K562 (cell line): ENCODE results near the gene MLLT1. TPM values are rescaled to one million over a fixed set of nuclear protein-coding genes. Genes with fewer than 3 reads are reported as not detected.

ENCODE experiments used
- ATAC-seq: fragments of 200-7000 bp; cut with Tn5 transposase; 3 replicates; pipeline ENCODE4 v1.9.1; 2020; ENCODE audit warnings: moderate library complexity
- BruUV-seq: library from RNA; stranded (reverse); fragments of 400-500 nt; replicated peaks from 2 replicates; lab custom pipeline; 2021; lab: Mats Ljungman, UMichigan
- CTCF ChIA-PET: fragments of 300-600 bp; formaldehyde crosslinking; extraction: SDS; loops from one replicate; lab custom pipeline; 2021; ENCODE audit warnings: low intra/inter-chr PET ratio; lab: Yijun Ruan, JAX
- POLR2A ChIA-PET: fragments of 300-600, 350-650 bp; sonication (Branson Sonifier 250); formaldehyde crosslinking; extraction: SDS; loops from one replicate; lab custom pipeline; 2021; ENCODE audit warnings: antibody characterized with exemption, inconsistent platforms; lab: Yijun Ruan, JAX
- DNase-seq, 4 experiments: peaks; one replicate each; pipeline versions ENCODE4 v3.0.0 to v3.0.0-alpha.2; 2011 to 2018; ENCODE audit warnings: low spot score in 3 of 4, mixed read lengths in 3 of 4; ENCODE audit errors: extremely low read depth in 1 of 4
- FAIRE-seq: peaks from 2 replicates; lab custom pipeline; 2011; peaks lifted over from hg19 to GRCh38; lab: Jason Lieb, UNC
- H2AFZ ChIP-seq: 2 replicates; pipeline ENCODE4 v1.6.0; 2011; ENCODE audit warnings: low read depth, low read length, control low read depth, inconsistent platforms
- H3K27ac ChIP-seq: fragments of 200-600 bp; 3 replicates; pipeline ENCODE4 v1.8.0; 2011; ENCODE audit warnings: low read depth, mild to moderate bottlenecking, control low read depth, inconsistent platforms, low read length, moderate library complexity, mixed read lengths; ENCODE audit errors: extremely low read depth
- H3K27me3 ChIP-seq, 2 experiments: fragments of 300-600 bp in 1 of 2; 2 replicates in 1 of 2; 3 replicates in 1 of 2; pipeline versions ENCODE4 v1.6.0 to v1.8.0; 2011; ENCODE audit warnings: inconsistent platforms in 2 of 2, low read length in 2 of 2, mild to moderate bottlenecking in 1 of 2, mixed read lengths in 1 of 2, moderate library complexity in 1 of 2; ENCODE audit not compliant: control insufficient read depth in 2 of 2, insufficient read depth in 2 of 2
- H3K36me3 ChIP-seq: fragments of 300-600 bp; 3 replicates; pipeline ENCODE4 v1.8.0; 2011; ENCODE audit warnings: mild to moderate bottlenecking, low read length, inconsistent platforms; ENCODE audit not compliant: control insufficient read depth, insufficient read depth
- H3K4me1 ChIP-seq, 2 experiments: fragments of 200-600 bp in 1 of 2; replicated peaks in 1 of 2; 2 replicates in 1 of 2; 3 replicates in 1 of 2; pipeline versions ENCODE4 v1.5.1 to v1.8.0; 2011; ENCODE audit warnings: inconsistent platforms in 2 of 2, low read length in 2 of 2, mild to moderate bottlenecking in 1 of 2, mixed read lengths in 1 of 2, moderate library complexity in 1 of 2; ENCODE audit not compliant: control insufficient read depth in 2 of 2, insufficient read depth in 2 of 2
- H3K4me2 ChIP-seq: 2 replicates; pipeline ENCODE4 v1.6.1; 2011; ENCODE audit warnings: low read length, control low read depth, inconsistent platforms, mixed read lengths; ENCODE audit not compliant: insufficient read depth
- H3K4me3 ChIP-seq: fragments of 200-600 bp; sonication (generic), shearing (Covaris generic); 2 replicates; pipeline ENCODE4 v1.5.1; 2016; ENCODE audit warnings: control low read depth, inconsistent platforms
- H3K79me2 ChIP-seq: fragments of 200-600 bp; 3 replicates; pipeline ENCODE4 v1.8.0; 2011; ENCODE audit warnings: low read length, inconsistent platforms; ENCODE audit not compliant: control insufficient read depth, insufficient read depth
- H3K9ac ChIP-seq, 2 experiments: 2 replicates each; pipeline versions ENCODE4 v1.6.0 to v1.6.1; 2011; ENCODE audit warnings: low read depth in 2 of 2, low read length in 2 of 2, control low read depth in 1 of 2, inconsistent platforms in 1 of 2, mild to moderate bottlenecking in 1 of 2, mixed read lengths in 1 of 2; ENCODE audit not compliant: insufficient read depth in 1 of 2
- H3K9me1 ChIP-seq: one replicate; pipeline ENCODE4 v1.6.0; 2011; ENCODE audit warnings: inconsistent platforms, mild to moderate bottlenecking, low read length, moderate library complexity; ENCODE audit not compliant: control insufficient read depth, insufficient read depth
- H3K9me3 ChIP-seq: replicated peaks from 2 replicates; pipeline ENCODE4 v1.5.1; 2011; ENCODE audit warnings: low read depth, low read length, inconsistent platforms; ENCODE audit not compliant: control insufficient read depth, insufficient read depth
- H4K20me1 ChIP-seq: replicated peaks from 2 replicates; pipeline ENCODE4 v1.6.1; 2011; ENCODE audit warnings: low read length, inconsistent platforms, mixed read lengths; ENCODE audit not compliant: control insufficient read depth, insufficient read depth
- AFF4 ChIP-seq: sonication (generic); formaldehyde crosslinking; IDR thresholded peaks from 2 replicates; pipeline ENCODE4 v1.8.0; 2023; ENCODE audit warnings: mild to moderate bottlenecking, missing genetic modification reagents
- GATA2 ChIP-seq: sonication (generic); formaldehyde crosslinking; IDR thresholded peaks from 2 replicates; pipeline ENCODE4 v1.4.0; 2020; ENCODE audit warnings: mild to moderate bottlenecking, missing genetic modification reagents
- KDM2B ChIP-seq: fragments of 250-450 bp; sonication (Bioruptor Pico); IDR thresholded peaks from 2 replicates; pipeline ENCODE4 v1.8.0; 2021; ENCODE audit warnings: mild to moderate bottlenecking, moderate library complexity
- PHF20 ChIP-seq: fragments of 450-650 bp; IDR thresholded peaks from 2 replicates; pipeline ENCODE4 v1.6.1; 2018; ENCODE audit not compliant: partially characterized antibody
- TRIM24 ChIP-seq, 2 experiments: fragments of 450-650 bp; IDR thresholded peaks; 2 replicates each; pipeline ENCODE4 v1.6.1; 2016
- ZBTB34 ChIP-seq: fragments of 250-450 bp; sonication (Bioruptor Pico); IDR thresholded peaks from 2 replicates; pipeline ENCODE4 v1.8.0; 2021; ENCODE audit warnings: mild to moderate bottlenecking, moderate library complexity
- ZNF232 ChIP-seq: sonication (generic); formaldehyde crosslinking; IDR thresholded peaks from 2 replicates; pipeline ENCODE4 v1.8.0; 2022; ENCODE audit warnings: mild to moderate bottlenecking, missing genetic modification reagents
- ZNF280A ChIP-seq: fragments of 450-650 bp; IDR thresholded peaks from 2 replicates; pipeline ENCODE4 v1.6.1; 2018; ENCODE audit warnings: mild to moderate bottlenecking, low read depth; ENCODE audit not compliant: partially characterized antibody
- ZNF668 ChIP-seq: fragments of 250-450 bp; sonication (Bioruptor Pico); IDR thresholded peaks from 2 replicates; pipeline ENCODE4 v1.8.0; 2022; ENCODE audit warnings: mild to moderate bottlenecking, inconsistent platforms
- WGBS: fragments of 100-300 bp; shearing (Covaris generic); methylation state at CpG from one replicate; pipeline ENCODE4 v1.1.6; 2016; ENCODE audit warnings: low coverage, mixed read lengths; ENCODE audit not compliant: insufficient coverage; ENCODE audit errors: missing lambda C conversion rate; 5-methylcytosine and 5-hydroxymethylcytosine counted together
- in situ Hi-C: fragments of 300-500 bp; cut with MboI; formaldehyde crosslinking; loops from 4 replicates; pipeline ENCODE4 v1.15.0; 2018; ENCODE audit warnings: inconsistent platforms, mixed read lengths
- intact Hi-C: fragments of 100-400 bp; cut with micrococcal nuclease; formaldehyde crosslinking; loops from 2 replicates; pipeline ENCODE4 v1.14.2; 2022
- polyA plus RNA-seq, 8 experiments: library from polyadenylated mRNA; depleted of rRNA in 4 of 8; stranded (reverse) in 5 of 8; unstranded in 3 of 8; fragments of >200 nt; fragmentation: Nextera tagmentation in 2 of 8; fragmentation: Illumina TruSeq in 1 of 8; extraction: Ambion mirVana in 2 of 8; extraction: Trizol in 1 of 8; gene quantifications; 2 replicates each; pipeline versions ENCODE4 v1.2.1 to v1.2.3, GENCODE V29; 2011 to 2014; ENCODE audit warnings: inconsistent platforms in 1 of 8, missing spikeins in 1 of 8
- total RNA-seq, 7 experiments: library from RNA; depleted of rRNA in 6 of 7; stranded (reverse); fragments of >200 nt in 6 of 7; fragmentation: Illumina TruSeq in 2 of 7; extraction: Trizol in 2 of 7; gene quantifications; 2 replicates each; pipeline versions ENCODE4 v1.2.1 to v1.2.3, GENCODE V29; 2011 to 2021; ENCODE audit warnings: low replicate concordance in 1 of 7

MLLT1 gene
- total and polyA plus RNA-seq, 9 of the 15 experiments (the other 6 are each of a cell fraction or from before 2014, with no cell fraction given) = 0.23 to 63.5 (median 15.4) TPM

- H3K27me3 ChIP-seq = peaks cover 24 to 48% of the 10 kb centered on the region in 2 experiments
- ChIA-PET CTCF (no interaction called here), POLR2A (no interaction called here)
- H4K20me1 ChIP-seq = no peaks in the 10 kb centered on the region
- no peaks in the 10 kb centered on the region for H3K4me1 ChIP-seq
- DNase-seq = no peak
- no peak overlapping the region for H3K9ac ChIP-seq
- H3K27ac ChIP-seq = no peak overlapping the region
- 0 out of 2 replicates have a peak, but pooled peaks cover 4% of the 10 kb centered on the region for H3K9me3 ChIP-seq
- no peak for FAIRE-seq
- in situ Hi-C loops = no loop called here
- no peak overlapping the region for H3K4me3 ChIP-seq
- no peaks in the 10 kb centered on the region for H3K36me3 ChIP-seq
- H3K79me2 ChIP-seq = no peaks in the 10 kb centered on the region
- TF ChIP-seq ZNF232 (CRISPR knock-in tag) = no peak
- TF ChIP-seq ZBTB34 (CRISPR knock-in tag) = no peak
- no peak for TF ChIP-seq TRIM24 (IDR thresholded peaks at IDR 0.05)
- TF ChIP-seq GATA2 = no peak
- TF ChIP-seq ZNF668 (CRISPR knock-in tag) = no peak
- TF ChIP-seq ZNF280A = no peak
- TF ChIP-seq PHF20 = no peak
- TF ChIP-seq KDM2B (CRISPR knock-in tag) = no peak
- no peak for TF ChIP-seq AFF4 (CRISPR knock-in tag)
- H3K4me2 ChIP-seq = no peak overlapping the region
- ATAC-seq = no peak
- BruUV-seq = no TSS peak
- 2% methylated on average over 3 of the region's 3 CpGs for WGBS
- no peak overlapping the region for H2AFZ ChIP-seq
- intact Hi-C loops = no loop called here
- H3K9me1 ChIP-seq = no peaks in the 10 kb centered on the region
These were observed 42.5 kb upstream of the MLLT1 start for GRCh38 chr19:6322284-6322683.
